GM10248 (cell line): ENCODE measurements around the gene CCDC3.

Source experiments
- CTCF ChIA-PET: fragments of 300-600 bp; sonication (Branson Sonifier 250); formaldehyde crosslinking; extraction: SDS; loops from one replicate; lab custom pipeline; 2021; ENCODE audit warnings: antibody characterized with exemption; lab: Yijun Ruan, JAX
- POLR2A ChIA-PET: fragments of 350-650 bp; sonication (Branson Sonifier 250); formaldehyde crosslinking; extraction: SDS; loops from one replicate; lab custom pipeline; 2020; ENCODE audit warnings: antibody characterized with exemption; lab: Yijun Ruan, JAX
- DNase-seq: peaks from one replicate; pipeline ENCODE4 v3.0.0; 2012; ENCODE audit errors: extremely low spot score
- TF ChIP-seq, protein P1 (sequence below): IDR thresholded peaks from 2 replicates; pipeline ENCODE4 v1.5.1; 2012; ENCODE audit warnings: mild to moderate bottlenecking, low read depth; ENCODE audit errors: extremely low read depth, missing control alignments, control extremely low read depth

Gene CCDC3

GRCh38 chr10:12969951-12970350, 31.6 kb downstream of the CCDC3 start:
- ChIA-PET POLR2A (no interaction called here), CTCF (no interaction called here)
- TF ChIP-seq, protein P1, sequence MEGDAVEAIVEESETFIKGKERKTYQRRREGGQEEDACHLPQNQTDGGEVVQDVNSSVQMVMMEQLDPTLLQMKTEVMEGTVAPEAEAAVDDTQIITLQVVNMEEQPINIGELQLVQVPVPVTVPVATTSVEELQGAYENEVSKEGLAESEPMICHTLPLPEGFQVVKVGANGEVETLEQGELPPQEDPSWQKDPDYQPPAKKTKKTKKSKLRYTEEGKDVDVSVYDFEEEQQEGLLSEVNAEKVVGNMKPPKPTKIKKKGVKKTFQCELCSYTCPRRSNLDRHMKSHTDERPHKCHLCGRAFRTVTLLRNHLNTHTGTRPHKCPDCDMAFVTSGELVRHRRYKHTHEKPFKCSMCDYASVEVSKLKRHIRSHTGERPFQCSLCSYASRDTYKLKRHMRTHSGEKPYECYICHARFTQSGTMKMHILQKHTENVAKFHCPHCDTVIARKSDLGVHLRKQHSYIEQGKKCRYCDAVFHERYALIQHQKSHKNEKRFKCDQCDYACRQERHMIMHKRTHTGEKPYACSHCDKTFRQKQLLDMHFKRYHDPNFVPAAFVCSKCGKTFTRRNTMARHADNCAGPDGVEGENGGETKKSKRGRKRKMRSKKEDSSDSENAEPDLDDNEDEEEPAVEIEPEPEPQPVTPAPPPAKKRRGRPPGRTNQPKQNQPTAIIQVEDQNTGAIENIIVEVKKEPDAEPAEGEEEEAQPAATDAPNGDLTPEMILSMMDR: no peak
- no peak for DNase-seq

GRCh38 chr10:12966067-12966466, 35.4 kb downstream of the CCDC3 start:
- no peak for DNase-seq
- CTCF ChIA-PET: interaction anchor here (2.1 kb wide), 1 partner anchor 64 kb away, joined by 7 read pairs; no protein-coding TSS in a partner anchor
- TF ChIP-seq, protein P1: no peak
- POLR2A ChIA-PET: no interaction called here

- ChIA-PET POLR2A (no interaction called here), CTCF (no interaction called here)
- TF ChIP-seq, protein P1: no peak
- no peak for DNase-seq
These were observed 35.9 kb downstream of the CCDC3 start for GRCh38 chr10:12965571-12965970.

DNA sequence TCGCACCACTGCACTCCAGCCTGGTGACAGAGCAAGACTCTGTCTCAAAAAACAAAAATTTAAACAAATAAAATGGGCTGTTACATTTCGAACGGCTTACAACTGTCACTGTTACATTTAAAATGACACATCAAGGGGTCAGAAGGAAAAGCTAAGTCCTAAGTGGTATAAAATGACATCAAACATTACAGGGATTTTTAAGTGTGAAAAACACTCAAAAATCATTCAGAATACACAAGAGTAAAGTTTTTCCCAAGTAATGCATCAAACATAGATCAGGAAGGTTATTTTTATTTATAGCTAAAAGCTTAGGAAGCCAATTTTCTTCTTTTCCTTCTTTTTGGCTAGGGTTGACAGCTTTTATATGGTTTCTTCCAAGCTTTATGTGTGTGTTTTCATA, 39.0 kb downstream of the CCDC3 start:
- DNase-seq: no peak
- ChIA-PET POLR2A (no interaction called here), CTCF (no interaction called here)
- TF ChIP-seq, protein P1: no peak

DNA sequence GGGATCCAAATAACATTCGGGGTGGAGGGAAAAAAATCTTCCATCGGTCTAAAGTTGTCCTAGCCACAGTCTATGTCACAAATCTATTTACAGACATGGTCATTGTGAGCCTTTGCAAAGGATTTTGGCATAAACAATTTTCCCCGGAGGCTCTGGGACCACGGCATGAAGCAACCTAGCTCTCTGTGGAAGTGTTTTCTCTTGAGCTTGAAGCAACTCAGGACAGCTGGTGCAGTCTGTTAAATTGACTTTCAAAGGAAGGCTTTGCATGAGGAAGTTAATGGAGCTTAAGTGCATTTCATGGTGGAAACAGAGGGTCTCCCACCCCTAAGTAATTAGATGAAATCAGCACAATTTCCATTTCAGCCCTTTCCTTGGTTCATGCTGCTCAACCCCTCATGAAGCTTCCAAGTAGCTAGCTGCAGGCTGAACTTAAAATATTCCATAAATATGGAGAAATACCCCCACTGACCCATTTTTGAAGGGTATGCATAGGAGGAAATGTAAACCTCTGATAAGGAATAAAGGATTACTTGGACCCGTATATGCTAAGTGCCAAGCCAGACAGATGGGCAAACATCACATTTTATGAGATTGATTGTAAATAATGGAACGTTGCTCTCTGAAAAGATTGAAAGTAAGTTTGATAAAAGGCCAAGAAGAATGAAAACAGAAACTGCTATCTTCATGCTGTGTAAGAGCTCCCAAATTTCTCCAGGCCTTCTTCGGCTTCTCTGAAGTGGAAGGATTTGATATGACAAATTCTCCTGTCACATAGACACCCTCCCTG, 39.9 kb downstream of the CCDC3 start:
- TF ChIP-seq, protein P1: no peak
- DNase-seq: no peak
- ChIA-PET POLR2A (no interaction called here), CTCF (no interaction called here)

- TF ChIP-seq, protein P1: no peak
- CTCF ChIA-PET: no interaction called here
These were observed 40.6 kb downstream of the CCDC3 start for GRCh38 chr10:12960941-12961340.

More at GRCh38 chr10:12960941-12961340, 40.6 kb downstream of the CCDC3 start:
- POLR2A ChIA-PET: no interaction called here
- DNase-seq: no peak
